Measurements from ENCODE around the gene SART1.
A peak's percentile ranks its signal among the peaks of the same experiment; 100 is the strongest.
"Not testable (repeated sequence)": the region's sequence is repeated elsewhere in the genome, so short reads cannot be mapped to it uniquely, and the experiment has no call there.

SART1 gene

DNA sequence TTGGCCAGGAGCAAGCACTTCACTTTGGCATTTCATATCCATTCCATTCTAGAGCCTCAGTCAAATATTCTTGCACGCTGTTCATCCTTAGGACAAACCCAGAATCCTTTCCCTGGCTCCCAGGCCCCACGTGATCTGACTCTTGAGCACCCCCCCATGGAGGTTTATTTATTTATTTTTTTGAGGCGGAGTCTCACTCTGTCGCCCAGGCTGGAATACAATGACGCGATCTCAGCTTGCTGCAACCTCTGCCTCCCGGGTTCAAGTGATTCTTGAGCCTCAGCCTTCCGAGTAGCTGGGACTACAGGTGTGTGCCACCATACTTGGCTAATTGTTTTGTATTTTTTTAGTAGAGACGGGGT, 29.0 kb upstream of the SART1 start:
- DNase-seq, result peak in 1 of 2 experiments; percentile 6

- DNase-seq, result no peak
Measured at GRCh38 chr11:65934014-65934413, 27.5 kb upstream of the SART1 start.

DNA sequence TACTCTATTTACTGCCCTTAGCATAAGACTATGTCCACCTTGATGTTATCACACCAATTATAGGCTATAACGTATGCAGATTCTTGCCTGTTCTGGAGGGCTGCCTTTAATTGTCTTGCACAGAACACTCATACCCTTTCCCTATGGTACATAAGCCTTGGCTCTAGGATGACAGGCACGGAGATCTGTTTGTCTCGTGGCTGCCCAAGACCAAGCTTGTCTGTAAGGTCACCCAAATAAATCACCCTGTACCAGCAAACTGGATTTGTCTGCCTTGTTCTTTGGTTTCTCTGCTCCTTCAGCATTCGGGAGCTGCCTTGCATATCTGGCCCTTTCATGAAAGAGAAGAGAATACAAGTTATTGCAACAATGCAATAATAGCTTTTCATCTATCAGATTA, 23.8 kb upstream of the SART1 start:
- DNase-seq, result no peak

DNA sequence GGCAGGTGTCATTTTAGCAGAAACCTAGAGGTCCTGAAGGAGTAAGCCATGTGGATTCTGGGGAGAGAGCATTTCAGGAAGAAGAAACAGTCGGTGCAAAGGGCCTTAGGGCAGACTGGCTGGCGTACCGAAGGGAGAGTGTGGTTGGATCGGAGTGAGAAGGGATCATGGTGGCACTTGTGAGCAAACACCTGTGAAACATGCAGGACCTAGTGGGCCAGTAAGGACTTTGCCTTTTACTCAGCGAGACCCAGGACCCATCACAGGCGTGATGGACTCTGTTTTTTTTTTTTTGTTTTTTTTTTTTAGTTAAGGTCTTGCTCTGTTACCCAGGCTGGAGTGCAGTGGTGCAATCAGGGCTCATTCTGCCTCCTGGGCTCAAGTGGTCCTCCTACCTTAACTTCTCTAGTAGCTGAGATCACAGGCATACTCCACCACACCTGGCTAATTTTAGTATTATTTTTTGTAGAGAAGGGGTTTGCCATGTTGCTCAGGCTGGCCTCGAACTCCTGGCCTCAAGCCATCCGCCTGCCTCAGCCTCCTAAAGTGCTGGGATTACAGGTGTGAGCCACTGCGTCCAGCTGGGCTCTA, 19.7 kb upstream of the SART1 start:
- no peak for DNase-seq

DNA sequence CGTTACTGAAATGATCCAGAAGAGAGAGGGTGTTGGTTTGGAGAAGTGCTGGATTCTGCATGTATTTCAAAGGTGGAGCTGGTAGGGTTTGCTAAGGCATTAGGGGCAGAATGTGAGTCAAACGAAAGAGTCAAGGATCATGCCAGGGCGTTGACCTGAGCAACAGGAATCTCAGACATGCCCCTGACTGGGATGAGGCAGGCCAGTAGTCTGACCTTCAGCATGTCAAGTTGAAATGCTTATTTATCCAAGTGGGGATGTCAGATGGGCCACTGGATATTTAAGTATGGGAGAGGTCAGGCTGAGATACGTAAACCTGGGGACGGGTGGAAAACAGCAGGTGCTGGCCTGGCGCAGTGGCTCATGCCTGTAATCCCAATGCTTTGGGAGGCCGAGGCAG, 19.0 kb upstream of the SART1 start:
- no peak for DNase-seq

DNA sequence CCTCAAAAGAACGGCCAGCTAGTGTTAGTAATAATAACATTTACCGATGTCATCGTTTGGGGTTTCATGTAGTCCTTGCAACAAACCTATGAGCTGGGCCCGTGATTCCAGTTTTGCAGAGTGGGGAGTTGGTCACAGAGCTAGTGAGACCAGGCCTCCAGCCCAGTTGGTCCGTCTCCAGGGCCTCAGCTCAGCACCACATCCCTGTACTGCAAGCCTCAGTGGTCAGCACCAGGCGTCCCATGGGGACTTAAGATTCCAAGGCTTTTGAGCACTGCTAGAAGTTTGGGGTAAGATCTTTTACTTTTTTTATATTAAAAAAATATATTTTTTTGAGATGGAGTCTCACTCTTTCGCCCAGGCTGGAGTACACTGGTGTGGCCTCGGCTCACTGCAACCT, 17.3 kb upstream of the SART1 start:
- DNase-seq, result no peak

- no peak for DNase-seq
Measured at GRCh38 chr11:65944767-65945166, 16.8 kb upstream of the SART1 start.

GRCh38 chr11:65945430-65945911, 16.1 kb upstream of the SART1 start, which contains the start of gene TSGA10IP:
Gene TSGA10IP, plus strand, starts transcription at chr11:65945480. Its CDS starts 196 bp downstream, at chr11:65945676.
- DNase-seq, result no peak

DNA sequence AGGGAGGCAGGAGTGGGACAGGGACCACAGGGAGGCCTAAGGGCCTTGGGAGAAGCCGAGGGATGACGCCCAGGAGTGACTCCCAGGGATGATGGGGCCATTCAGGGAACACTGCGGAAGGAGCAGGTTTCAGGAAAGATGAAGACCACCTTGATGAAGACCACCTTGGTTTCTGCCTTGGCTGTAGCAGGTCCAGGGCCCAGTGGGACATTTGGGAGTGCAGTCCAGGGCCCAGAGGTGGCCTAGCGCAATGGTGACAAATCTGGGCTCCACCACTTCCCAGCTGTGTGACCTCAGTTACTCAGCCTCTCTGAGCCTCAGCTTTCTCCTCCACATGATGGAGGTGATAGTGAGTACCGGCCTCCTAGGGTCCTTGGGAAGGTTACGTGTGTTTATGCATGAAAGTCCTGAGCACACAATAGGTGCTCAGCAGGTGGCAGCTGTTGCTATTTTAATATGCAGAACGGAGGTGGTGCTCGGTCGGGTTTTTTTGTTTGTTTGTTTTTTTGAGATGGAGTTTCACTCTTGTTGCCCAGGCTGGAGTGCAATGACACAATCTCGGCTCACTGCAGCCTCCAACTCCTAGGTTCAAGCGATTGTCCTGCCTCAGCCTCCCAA, 15.5 kb upstream of the SART1 start:
- DNase-seq, result no peak

- DNase-seq, result no peak
Measured at GRCh38 chr11:65946655-65947054, 14.9 kb upstream of the SART1 start.

DNA sequence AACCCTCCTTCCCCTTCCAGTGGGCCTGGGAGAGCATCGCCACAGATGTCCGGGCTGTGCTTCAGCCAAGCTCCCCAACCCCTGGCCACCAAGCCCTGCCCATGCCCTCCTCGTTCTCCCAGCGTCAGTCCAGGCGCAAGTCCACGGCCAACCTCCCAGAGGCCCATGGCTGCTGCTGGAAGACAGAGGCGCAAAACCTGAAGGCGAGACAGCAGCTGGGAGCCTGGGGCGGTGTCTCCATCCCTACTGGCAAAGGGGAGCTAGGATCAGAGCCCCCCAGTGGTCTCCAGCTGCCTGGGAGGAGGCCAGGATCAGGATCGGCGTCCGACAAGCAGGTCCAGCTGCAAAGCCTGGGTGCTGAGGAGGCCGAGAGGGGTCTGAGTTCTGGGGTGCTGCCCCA, 14.4 kb upstream of the SART1 start:
- DNase-seq, result peak in 1 of 2 experiments; percentile 6

GRCh38 chr11:65947603-65948125, 13.9 kb upstream of the SART1 start:
- no peak for DNase-seq

DNA sequence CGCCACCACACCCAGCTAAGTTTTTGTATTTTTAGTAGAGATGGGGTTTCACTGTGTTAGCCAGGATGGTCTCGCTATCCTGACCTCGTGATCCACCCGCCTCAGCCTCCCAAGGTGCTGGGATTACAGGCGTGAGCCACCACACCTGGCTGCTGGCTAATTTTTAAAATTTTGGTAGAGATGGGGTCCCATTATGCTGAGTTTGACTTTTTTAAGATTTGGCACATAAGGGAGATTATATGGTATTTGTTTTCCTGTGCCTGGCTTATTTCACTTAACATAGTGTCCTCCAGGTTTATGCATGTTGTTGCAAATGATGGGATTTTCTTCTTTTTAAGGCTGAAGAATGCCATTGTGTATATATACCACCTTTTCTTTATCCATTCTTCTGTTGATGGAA, 10.8 kb upstream of the SART1 start:
- not testable (repeated sequence) for DNase-seq

GRCh38 chr11:65951641-65952040, 9.9 kb upstream of the SART1 start:
- not testable (repeated sequence) for DNase-seq

- no peak for DNase-seq
Measured at GRCh38 chr11:65952052-65952521, 9.4 kb upstream of the SART1 start.

DNA sequence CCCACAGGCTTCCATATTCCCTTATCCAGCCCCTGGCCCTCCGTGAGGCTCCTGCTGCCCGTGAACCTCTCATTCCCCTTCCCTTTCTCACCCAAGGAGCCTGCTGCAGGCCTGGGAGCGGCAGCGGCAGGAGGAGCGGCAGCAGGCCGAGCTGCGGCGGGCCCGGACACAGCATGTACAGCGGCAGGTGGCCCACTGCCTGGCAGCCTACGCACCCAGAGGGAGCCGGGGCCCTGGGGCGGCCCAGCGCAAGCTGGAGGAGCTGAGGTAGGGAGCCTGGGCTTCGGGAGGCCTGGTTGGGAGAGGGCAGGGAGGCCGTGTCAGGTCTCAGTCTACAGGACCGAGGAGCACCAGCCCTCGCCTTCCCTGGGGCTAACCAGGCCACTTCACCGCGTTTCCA, 8.1 kb upstream of the SART1 start:
- DNase-seq, result no peak

- DNase-seq, result no peak
Measured at GRCh38 chr11:65954771-65955170, 6.8 kb upstream of the SART1 start.

- no peak for DNase-seq
Measured at GRCh38 chr11:65958291-65958690, 3.2 kb upstream of the SART1 start.

DNA sequence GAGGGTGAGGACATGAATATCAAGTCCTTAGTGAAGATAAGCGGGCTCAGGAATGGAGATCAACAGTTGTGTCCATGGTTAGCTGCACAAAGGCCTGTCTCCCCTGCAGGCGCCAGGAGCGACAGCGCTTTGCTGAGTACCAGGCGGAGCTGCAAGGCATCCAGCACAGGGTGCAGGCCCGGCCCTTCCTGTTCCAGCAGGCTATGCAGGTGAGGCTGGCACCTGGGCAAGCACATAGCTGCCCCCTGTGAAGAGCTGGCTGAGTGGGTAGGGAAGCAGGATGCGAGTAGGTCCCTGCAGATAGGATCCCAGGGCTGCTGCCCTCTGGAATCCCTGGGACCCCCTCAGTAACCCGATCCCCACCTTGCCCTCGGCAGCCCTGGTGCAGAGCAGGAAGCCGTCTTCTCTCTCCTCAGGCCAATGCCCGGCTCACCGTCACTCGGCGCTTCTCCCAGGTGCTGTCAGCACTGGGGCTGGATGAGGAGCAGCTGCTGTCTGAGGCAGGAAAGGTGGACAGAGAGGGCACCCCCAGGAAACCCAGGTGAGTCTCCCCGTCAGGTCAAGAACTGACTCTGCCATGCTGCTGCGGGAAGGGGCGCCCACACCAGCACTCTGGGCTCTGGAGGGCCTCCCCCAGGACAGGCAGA, 2.6 kb upstream of the SART1 start:
- no peak for DNase-seq

DNA sequence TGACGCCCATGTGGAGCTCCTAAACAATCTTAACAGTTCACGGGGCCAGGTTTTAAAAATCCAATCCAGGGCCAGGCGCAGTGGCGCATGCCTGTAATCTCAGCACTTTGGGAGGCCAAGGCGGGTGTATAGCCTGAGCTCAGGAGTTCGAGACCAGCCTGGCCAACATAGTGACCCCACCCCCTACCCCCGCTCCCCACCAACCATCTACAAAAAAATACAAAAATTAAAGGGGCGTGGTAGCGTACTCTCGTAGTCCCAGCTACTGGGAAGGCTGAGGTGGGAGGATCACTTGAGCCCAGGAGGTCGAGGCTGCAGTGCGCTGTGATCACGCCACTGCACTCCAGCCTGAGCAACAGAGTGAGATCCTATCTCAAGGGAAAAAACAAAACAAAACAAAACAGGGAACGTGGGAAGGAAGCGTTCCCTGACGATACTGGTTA, 689 bp upstream of the SART1 start:
- DNase-seq, result no peak

- DNase-seq, result no peak
Measured at GRCh38 chr11:65962141-65962564, 619 bp downstream of the SART1 start.

- no peak for DNase-seq
Measured at GRCh38 chr11:65964906-65965305, 3.4 kb downstream of the SART1 start.

DNA sequence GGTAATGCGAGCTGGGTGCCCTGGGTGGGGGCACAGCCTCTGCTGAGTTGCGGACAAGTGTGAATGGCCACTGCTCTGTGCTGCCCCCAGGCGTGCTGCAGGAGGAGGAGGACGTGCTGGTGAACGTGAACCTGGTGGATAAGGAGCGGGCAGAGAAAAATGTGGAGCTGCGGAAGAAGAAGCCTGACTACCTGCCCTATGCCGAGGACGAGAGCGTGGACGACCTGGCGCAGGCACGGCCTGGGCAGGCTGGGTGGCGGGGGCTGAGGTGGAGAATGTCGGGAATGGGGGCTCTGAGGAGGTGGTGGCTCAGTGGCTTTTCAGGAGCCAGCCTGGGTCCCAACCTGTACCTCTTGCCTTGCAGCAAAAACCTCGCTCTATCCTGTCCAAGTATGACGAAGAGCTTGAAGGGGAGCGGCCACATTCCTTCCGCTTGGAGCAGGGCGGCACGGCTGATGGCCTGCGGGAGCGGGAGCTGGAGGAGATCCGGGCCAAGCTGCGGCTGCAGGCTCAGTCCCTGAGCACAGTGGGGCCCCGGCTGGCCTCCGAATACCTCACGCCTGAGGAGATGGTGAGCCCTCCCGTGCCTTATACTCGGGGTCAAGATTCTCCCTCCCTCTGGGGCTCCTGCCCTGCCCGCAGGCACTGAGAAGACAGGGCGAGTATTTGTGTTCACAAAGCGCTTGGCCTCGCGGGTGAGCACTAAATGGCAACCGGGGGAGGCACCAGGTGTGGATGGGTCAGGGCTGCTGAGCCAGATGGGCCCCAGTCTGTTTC, 4.6 kb downstream of the SART1 start:
- no peak for DNase-seq

Measured in NCI-H1930 (cell line).